T-helper 1 cell treated with Interleukin-12 subunit alpha and Interleukin-12 subunit beta and Interleukin-4 antibody, amounts not matched to agents 30 ng/mL and 1 ng/mL, for 36 hours (primary cell): Measurements from ENCODE around the gene AFAP1L1. TPM values are rescaled to one million over a fixed set of nuclear protein-coding genes. Genes with fewer than 3 reads are reported as not detected.

ENCODE experiments used
- intact Hi-C: fragments of 100-400 bp; cut with micrococcal nuclease; formaldehyde crosslinking; loops from one replicate; pipeline ENCODE4 v1.15.1; 2024
- total RNA-seq: library from RNA; stranded (reverse); gene quantifications from 2 replicates; pipeline ENCODE4 v1.2.3, GENCODE V29; 2022

AFAP1L1 gene
- total RNA-seq, 1 donor from 2014 or later: not detected

DNA sequence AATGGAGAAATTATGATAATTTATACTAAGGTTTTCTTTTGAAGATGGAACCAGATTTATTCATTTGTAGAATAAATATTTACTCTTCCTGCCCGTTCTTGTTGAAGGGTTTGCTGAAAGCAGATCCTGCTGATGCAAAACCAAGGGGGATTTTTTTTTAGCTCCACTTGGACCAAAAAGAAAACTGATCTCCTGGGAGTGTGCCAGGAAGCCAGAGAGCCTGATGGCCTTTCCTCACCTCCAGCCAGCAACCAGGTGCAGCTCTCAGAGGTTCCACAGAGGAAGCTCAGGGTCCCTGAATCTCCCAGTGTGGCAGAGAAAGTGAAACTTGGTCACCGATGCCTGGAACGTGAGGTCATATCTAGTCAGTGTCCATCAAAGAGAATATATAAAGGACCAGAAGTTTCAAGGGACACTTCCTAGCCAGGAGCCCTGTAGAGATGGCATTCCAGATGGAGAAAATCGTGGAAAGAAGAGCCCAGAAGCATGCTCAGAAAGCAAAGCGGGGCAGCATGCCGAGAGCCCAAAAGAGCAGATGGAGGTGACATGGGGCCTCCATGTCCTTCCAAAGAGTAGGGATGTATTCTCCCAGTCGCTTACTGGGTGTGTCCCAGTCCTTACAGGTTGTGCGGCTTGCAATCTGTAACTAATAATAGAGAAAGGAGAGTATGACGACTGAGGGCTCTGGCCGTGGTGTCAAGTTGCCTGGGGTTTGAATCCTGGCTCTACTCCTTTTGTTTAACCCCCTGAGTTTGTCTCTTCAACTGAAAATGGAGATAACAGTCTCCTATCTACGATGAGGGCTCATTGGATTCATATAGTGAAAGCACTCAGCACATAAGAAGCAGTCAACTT, 12.2 kb downstream of the AFAP1L1 start:
- intact Hi-C loops: no loop called here

DNA sequence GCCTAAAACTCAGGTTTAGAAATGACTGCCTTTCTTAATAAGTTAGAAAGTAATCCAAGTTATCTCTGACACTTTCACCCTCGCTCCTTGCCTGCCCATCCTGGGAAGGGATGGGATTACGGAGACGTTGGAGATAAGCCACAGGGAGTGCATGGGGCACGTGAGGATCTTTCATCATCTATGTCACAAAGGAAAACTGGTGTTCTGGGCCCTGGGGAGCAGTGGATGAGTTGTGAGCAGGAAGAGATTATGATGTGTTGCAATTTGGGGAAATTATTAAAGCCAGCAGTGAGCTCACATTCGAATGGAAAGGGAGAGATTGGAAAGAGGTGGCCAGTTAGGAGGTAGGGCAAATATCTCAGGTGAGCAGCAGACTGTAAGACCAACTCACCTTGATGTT, 12.8 kb downstream of the AFAP1L1 start:
- intact Hi-C loops: no loop called here

- intact Hi-C loops: no loop called here
These were observed 13.5 kb downstream of the AFAP1L1 start for GRCh38 chr5:149285153-149285552.

- intact Hi-C loops: no loop called here
These were observed 16.8 kb downstream of the AFAP1L1 start for GRCh38 chr5:149288436-149288835.

DNA sequence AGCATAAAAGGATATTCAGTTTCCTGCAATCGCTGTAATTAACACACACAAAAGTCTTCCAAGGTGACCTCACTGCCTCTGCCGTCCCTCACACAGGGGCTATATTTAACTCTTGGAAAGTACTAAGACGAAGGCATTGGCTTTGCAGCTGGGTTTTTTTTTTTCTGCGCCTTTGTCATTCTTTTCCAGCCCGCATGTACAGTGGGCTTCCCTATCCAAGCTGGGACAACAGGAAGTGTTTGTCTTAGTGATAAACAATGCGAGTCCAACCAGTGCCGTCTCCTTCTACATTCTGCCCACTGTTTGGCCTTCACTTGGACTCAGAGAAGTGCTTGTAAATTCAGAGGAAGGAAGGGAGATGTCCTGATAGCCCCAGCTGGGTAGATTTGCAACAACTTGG, 17.6 kb downstream of the AFAP1L1 start:
- intact Hi-C loops: no loop called here

DNA sequence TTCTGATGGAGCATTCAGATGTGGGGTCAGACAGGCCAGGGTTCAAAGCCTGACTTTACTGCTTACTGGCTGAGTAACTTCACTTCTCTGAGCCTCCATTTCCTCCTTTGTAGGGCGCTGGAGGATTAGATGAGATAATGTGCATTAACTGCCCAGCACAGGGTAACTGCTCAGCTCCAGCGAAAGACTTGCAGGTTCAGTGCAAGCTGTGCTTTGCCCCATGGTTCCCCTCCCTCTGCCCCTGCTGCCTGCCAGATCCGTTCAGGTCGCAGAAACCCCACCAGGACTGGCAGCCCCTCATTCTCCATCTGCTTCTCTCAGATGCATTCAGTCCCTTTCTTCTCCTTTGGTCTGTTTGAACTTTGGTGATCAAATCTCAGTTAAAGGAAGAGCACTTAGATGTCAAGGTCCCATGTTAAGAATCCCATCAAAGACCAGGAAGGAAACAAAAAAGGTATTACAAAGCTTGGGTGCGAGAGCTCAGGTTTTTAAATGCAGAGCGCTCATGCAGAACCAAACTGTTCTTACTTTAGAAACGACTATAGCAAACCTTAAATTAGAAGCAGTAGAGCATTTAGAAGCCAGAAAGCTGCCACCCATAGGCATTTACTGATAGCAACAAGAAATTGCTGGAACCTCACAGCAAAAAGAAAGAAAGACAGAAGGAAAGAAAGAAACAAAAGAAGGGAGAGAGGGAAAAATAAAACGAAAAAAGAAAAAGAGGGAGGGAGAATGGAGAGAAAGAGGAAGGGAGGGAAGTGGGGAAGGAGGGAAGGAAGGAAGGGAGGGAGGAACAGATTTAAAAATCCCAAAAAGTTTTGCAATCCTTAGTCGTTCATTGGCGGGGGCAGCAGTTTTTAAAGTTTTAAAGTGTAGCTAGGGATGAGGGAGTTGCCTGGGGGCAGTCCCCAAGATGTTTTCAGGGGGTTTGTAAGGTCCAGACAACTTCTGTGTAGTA, 23.5 kb downstream of the AFAP1L1 start:
- intact Hi-C loops: no loop called here

DNA sequence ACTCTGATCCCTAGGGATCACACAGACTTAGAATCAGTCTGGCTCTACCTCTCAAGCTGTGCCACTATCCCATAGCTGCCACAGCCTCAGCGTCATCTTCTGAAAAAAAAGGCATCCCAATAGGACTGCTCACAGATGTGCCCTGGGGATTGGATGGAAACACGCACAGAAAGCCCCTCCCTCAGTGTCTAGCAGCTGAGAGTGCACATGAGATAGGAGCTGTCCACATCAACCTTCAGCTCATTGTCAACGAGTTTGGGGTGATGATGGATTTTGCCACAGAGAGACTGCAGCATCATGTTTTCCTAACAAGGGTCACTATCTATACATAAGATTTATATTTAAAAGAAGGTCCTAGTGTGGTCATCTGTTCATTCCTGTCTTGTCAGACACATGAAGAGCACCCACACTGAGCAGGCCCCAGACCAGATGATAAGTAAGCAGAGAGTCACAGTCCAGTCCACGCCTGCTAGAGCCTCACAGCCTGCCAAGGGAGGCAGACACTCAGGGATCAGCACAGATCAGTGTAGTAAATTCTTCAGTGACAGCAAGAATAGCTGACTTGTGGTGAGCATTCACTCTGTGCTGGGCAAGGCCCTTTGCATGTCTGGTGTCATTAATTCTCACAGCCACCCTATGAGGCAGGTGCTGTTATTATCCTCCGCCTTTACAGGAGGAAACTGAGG, 25.8 kb downstream of the AFAP1L1 start:
- intact Hi-C loops: no loop called here

GRCh38 chr5:149298163-149298562, 26.5 kb downstream of the AFAP1L1 start:
- intact Hi-C loops: no loop called here

DNA sequence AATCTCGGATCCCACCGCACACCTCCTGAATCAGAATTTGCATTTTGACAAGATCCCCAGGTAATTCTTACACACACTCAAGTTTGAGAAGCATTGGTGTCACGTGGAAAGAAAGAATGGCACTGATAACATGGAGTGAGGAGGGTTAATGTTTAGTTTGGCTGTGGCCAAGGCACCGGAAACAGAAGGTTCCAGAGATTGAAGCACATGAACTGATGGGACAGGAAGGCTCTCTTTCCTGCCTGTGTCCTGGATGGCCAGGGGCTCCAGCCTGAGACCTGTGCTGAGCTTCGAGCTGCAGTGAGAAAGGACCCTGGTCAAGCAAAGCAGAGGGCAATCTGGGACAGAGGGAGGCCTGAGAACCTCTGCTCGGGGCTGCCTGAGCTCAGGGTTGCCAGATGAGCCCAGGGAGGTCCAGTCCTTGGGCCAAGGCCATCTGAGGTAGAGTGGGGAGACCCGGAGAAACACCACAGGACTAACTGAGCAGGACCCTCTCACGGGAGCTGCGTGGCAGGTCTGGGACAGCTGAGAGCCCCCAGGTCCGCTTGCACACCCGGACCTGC, 27.3 kb downstream of the AFAP1L1 start:
- intact Hi-C loops: no loop called here

DNA sequence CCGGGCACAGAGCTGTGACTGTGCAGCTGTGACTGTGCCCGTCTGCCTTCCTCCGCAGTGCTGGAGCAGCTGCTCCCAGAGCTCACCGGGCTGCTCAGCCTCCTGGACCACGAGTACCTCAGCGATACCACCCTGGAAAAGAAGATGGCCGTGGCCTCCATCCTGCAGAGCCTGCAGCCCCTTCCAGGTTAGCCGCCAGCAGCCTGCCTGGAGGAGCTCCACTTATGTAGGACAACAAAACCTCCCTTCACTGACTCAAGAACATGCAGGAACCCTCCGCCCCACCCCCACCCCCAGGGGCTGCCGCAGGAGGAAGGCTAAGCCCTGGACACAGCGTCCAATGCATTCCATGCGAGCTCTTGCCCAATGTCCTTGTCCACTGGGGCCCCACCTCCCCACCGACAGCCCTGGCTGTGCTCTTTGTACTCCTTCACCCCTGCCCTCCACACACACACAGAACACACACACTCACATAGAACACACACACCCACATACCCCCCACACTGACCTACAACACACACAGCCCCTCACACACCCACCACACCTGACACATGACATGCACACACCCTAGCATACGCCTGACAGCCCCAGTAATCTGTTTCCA, 27.9 kb downstream of the AFAP1L1 start:
- intact Hi-C loops: no loop called here

GRCh38 chr5:149300441-149300840, 28.8 kb downstream of the AFAP1L1 start:
- intact Hi-C loops: no loop called here

DNA sequence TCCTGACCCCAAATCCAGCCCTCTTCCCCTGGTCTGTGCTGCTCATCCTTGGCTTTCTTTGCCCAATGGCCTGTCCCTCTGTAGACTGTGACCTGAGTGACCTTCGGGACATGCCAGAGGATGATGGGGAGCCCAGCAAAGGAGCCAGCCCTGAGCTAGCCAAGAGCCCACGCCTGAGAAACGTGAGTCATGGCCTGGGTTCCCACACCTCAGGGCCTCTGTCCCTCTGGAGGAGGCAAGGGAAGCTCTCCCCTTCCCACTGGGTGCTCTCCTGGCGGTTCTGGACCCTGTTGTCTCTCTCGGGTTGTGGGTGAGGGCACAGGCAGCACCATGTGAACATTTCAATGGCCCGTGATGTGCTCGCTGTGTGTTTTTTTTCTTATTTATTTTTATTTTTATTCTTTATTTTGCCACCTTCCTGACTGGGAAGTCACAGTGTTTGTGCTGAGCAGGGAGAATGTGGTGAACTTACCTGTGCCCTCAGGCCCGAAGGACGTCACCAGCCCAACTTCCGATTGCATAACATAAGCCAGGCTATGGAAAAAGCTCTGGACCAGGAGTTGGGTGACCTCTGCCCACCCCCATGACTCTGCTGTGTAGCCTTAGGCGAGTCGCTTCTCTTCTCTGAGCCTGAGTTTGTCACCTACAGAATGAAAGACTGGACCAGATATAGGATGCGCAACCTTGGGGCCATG, 29.5 kb downstream of the AFAP1L1 start:
- intact Hi-C loops: no loop called here

DNA sequence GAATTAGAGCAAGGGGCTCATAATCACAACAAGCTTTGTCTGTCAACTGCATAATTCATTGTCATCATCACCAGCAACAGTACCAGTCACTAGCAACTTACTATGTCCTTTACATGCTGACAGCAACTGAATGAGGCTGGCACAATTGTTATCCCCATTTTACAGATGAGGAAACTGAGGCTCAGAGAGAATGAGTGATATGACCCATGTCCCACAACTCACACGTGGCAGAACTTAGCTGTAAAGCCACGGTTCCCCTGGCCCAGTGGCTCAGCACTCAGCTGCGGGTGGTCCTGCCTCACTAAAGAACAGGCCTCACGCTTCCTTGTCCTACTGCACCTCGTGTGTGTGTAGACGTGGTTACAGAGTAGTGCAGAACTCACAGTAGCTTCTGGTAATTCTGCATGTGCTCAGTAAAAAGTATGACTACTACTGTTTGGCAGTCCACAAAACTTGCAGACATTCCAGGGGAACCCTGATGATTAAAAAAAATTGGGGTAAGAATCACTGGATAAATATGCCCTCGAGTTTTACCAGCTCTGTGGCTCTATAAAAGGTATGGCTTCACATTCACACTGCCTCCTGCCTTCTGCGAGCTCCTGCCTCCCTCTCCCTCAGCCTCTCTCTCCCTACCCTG, 30.2 kb downstream of the AFAP1L1 start:
- intact Hi-C loops: no loop called here

DNA sequence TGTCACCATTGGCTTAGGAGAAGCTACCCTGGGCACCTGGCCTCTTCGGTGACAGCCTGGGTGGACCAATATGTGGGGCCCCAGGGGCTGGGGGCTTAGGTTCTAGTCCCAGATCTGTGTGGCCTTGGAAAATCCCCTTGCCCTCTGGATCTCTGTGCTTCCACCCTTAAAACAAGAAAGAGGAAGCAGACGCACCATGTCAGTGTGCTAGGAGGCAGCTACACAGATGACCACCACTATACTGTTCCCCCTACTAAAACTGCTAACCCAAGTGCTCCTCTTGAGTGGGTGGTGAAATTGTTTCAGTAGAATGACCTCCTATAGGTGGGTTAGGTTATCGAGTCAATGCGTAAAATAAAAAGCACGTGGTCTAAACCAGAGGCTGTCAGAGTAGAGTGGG, 31.0 kb downstream of the AFAP1L1 start:
- intact Hi-C loops: no loop called here

GRCh38 chr5:149303210-149303609, 31.6 kb downstream of the AFAP1L1 start:
- intact Hi-C loops: no loop called here

DNA sequence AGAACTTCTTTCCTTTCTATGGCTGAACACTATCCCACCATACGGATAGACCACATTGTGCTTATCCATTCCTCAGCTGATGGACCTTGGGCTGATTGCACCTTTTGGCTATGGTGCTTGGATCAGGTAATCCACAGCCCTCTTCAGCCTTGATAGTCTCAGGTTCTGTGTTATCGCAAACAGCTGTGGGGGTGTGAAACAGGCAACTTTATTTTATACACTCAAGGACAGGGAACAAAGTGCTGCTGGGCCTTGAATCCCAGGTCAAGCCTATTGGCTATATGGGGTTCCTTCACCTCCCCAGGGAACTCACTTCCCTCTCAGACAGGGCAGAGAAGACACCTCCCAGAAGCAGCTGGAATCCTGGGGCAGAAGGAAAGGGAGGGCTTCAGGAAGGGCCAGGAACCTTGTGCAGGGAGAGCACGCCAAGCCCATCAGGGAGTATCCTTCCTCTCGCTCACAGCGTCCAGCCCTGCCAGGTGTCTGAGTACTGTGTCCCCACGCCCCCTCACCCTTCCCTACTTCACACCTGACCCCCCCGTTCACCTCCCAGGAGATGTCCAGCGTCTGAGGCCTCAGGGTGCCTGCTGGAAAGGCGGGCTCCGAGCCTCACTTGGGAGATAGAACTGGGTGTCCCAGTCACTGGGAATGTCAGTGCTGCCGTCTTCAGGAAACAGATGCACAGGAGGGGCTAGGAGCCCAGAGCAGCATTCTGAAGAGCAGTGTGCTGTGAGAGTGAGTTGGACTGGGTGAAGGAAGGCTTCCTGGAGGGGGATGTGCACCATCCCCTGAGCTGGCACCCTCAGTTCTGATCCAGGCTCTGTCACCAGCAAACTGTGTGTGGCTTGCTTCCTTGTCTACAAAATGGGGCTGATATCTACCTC, 32.8 kb downstream of the AFAP1L1 start:
- intact Hi-C loops: no loop called here

- intact Hi-C loops: no loop called here
These were observed 37.7 kb downstream of the AFAP1L1 start for GRCh38 chr5:149309354-149309753.

GRCh38 chr5:149310488-149310887, 38.8 kb downstream of the AFAP1L1 start:
- intact Hi-C loops: no loop called here
